ENCODE data around the gene ZNF205.

- TF ChIP-seq CTCF (conservative IDR thresholded peaks at IDR 0.05) (no peak), EZH2 (IDR thresholded peaks at IDR 0.05; ENCODE audit: low read depth) (no peak)
These were observed 46.5 kb upstream of the ZNF205 start for GRCh38 chr16:3065742-3066439.
